Neural progenitor cell (in vitro differentiated cells): ENCODE measurements around the gene TRMT61A. TPM values are rescaled to one million over a fixed set of nuclear protein-coding genes. Genes with fewer than 3 reads are reported as not detected.

Source experiments
- DNase-seq: peaks from one replicate; pipeline ENCODE4 v3.0.0-alpha.2; 2016; ENCODE audit warnings: low spot score
- H2AFZ ChIP-seq: fragments of 200-600 bp; sonication (generic); replicated peaks from 2 replicates; pipeline ENCODE4 v1.6.1; 2016; ENCODE audit warnings: antibody characterized with exemption
- H3F3A ChIP-seq: fragments of 200-600 bp; sonication (generic); 2 replicates; pipeline ENCODE4 v1.6.1; 2016; ENCODE audit warnings: antibody characterized with exemption, low read depth
- H3K27ac ChIP-seq: fragments of 200-600 bp; sonication (generic); 2 replicates; pipeline ENCODE4 v1.5.1; 2016; ENCODE audit warnings: mild to moderate bottlenecking
- H3K27me3 ChIP-seq: fragments of 200-600 bp; sonication (generic); 2 replicates; pipeline ENCODE4 v1.6.1; 2016; ENCODE audit warnings: mild to moderate bottlenecking, moderate library complexity
- H3K36me3 ChIP-seq: fragments of 200-600 bp; sonication (generic); 2 replicates; pipeline ENCODE4 v1.5.1; 2016
- H3K4me1 ChIP-seq: fragments of 200-600 bp; sonication (generic); 2 replicates; pipeline ENCODE4 v1.6.1; 2016; ENCODE audit warnings: mixed run types
- H3K4me2 ChIP-seq: fragments of 200-600 bp; sonication (generic); 2 replicates; pipeline ENCODE4 v1.6.1; 2016
- H3K4me3 ChIP-seq: fragments of 200-600 bp; sonication (generic); 2 replicates; pipeline ENCODE4 v1.5.1; 2016
- H3K79me2 ChIP-seq: fragments of 200-600 bp; sonication (generic); 2 replicates; pipeline ENCODE4 v1.6.1; 2016; ENCODE audit warnings: low read depth
- H3K9ac ChIP-seq: fragments of 200-600 bp; sonication (generic); 2 replicates; pipeline ENCODE4 v1.6.1; 2016
- H3K9me3 ChIP-seq: fragments of 200-600 bp; sonication (generic); 2 replicates; pipeline ENCODE4 v1.5.1; 2016; ENCODE audit warnings: low read depth
- H4K20me1 ChIP-seq: fragments of 200-600 bp; sonication (generic); 2 replicates; pipeline ENCODE4 v1.6.1; 2016; ENCODE audit warnings: low read depth
- H3K27ac Mint-ChIP-seq: 3 replicates; pipeline ENCODE4 v1.8.0; 2021; ENCODE audit warnings: mixed read lengths
- H3K27me3 Mint-ChIP-seq: 2 replicates; pipeline ENCODE4 v1.8.0; 2022; ENCODE audit warnings: low read depth, mild to moderate bottlenecking, inconsistent platforms, moderate library complexity, mixed read lengths; ENCODE audit not compliant: insufficient read depth
- H3K36me3 Mint-ChIP-seq: 3 replicates; pipeline ENCODE4 v1.8.0; 2021; ENCODE audit warnings: mixed read lengths
- H3K4me1 Mint-ChIP-seq: 3 replicates; pipeline ENCODE4 v1.8.0; 2021; ENCODE audit warnings: mixed read lengths
- H3K4me3 Mint-ChIP-seq: 3 replicates; pipeline ENCODE4 v1.8.0; 2021; ENCODE audit warnings: mild to moderate bottlenecking, moderate library complexity, mixed read lengths
- H3K9me3 Mint-ChIP-seq: 3 replicates; pipeline ENCODE4 v1.8.0; 2020; ENCODE audit warnings: mixed read lengths
- CTCF ChIP-seq: fragments of 200-600 bp; sonication (generic); IDR thresholded peaks from 2 replicates; pipeline ENCODE4 v1.5.1; 2017; ENCODE audit warnings: antibody characterized with exemption, mild to moderate bottlenecking
- EZH2 ChIP-seq: fragments of 200-600 bp; sonication (generic); IDR thresholded peaks from 2 replicates; pipeline ENCODE4 v1.6.1; 2017; ENCODE audit warnings: antibody characterized with exemption, mild to moderate bottlenecking, moderate library complexity
- EZH2phosphoT487 ChIP-seq: fragments of 200-600 bp; sonication (generic); IDR thresholded peaks from 2 replicates; pipeline ENCODE4 v1.6.1; 2017; ENCODE audit warnings: antibody characterized with exemption
- total RNA-seq: library from RNA; depleted of rRNA; stranded (reverse); fragments of >200 nt; gene quantifications from 2 replicates; pipeline ENCODE4 v1.2.3, GENCODE V29; 2015; ENCODE audit warnings: low replicate concordance

The TRMT61A gene
- total RNA-seq, 1 donor from 2014 or later: 1.2 TPM

GRCh38 chr14:103538291-103539055, 9.5 kb downstream of the TRMT61A start:
- Histone ChIP-seq H2AFZ (no peak overlapping the region), H3K4me1 (peaks cover 31% of the 10 kb centered on the region), H3K9me3 (no peaks in the 10 kb centered on the region), H3F3A (peaks cover 7% of the 10 kb centered on the region), H3K27me3 (no peaks in the 10 kb centered on the region), H4K20me1 (no peaks in the 10 kb centered on the region), H3K4me2 (no peak overlapping the region), H3K4me3 (no peak overlapping the region), H3K9ac (no peak overlapping the region), H3K27ac (no peak overlapping the region), H3K79me2 (no peaks in the 10 kb centered on the region), H3K36me3 (no peaks in the 10 kb centered on the region)
- Mint-ChIP-seq H3K9me3 (no peaks in the 10 kb centered on the region), H3K4me3 (no peak overlapping the region), H3K27ac (peak overlapping the region; percentile 63), H3K36me3 (peaks cover 2% of the 10 kb centered on the region), H3K27me3 (peaks cover 4% of the 10 kb centered on the region), H3K4me1 (peaks cover 25% of the 10 kb centered on the region)
- no peak for TF ChIP-seq EZH2
- no peak for TF ChIP-seq CTCF
- no peak for DNase-seq

GRCh38 chr14:103539056-103539825, 10.2 kb downstream of the TRMT61A start:
- H3K36me3 Mint-ChIP-seq: peaks cover 2% of the 10 kb centered on the region
- no peaks in the 10 kb centered on the region for H4K20me1 ChIP-seq
- H3K27ac Mint-ChIP-seq: peak overlapping the region; percentile 63
- no peak overlapping the region for H3K4me3 ChIP-seq
- no peaks in the 10 kb centered on the region for H3K79me2 ChIP-seq
- H3K9me3 Mint-ChIP-seq: no peaks in the 10 kb centered on the region
- peaks cover 25% of the 10 kb centered on the region for H3K4me1 Mint-ChIP-seq
- H3K4me3 Mint-ChIP-seq: no peak overlapping the region
- no peak overlapping the region for H3K27ac ChIP-seq
- H3F3A ChIP-seq: peaks cover 7% of the 10 kb centered on the region
- DNase-seq: no peak
- no peaks in the 10 kb centered on the region for H3K36me3 ChIP-seq
- TF ChIP-seq EZH2 (no peak), CTCF (no peak), EZH2phosphoT487 (no peak)
- H2AFZ ChIP-seq: no peak overlapping the region
- peaks cover 39% of the 10 kb centered on the region for H3K4me1 ChIP-seq
- no peaks in the 10 kb centered on the region for H3K9me3 ChIP-seq
- no peak overlapping the region for H3K9ac ChIP-seq
- H3K27me3 Mint-ChIP-seq: peaks cover 4% of the 10 kb centered on the region
- no peak overlapping the region for H3K4me2 ChIP-seq
- H3K27me3 ChIP-seq: no peaks in the 10 kb centered on the region

GRCh38 chr14:103540821-103541708, 12.1 kb downstream of the TRMT61A start:
- TF ChIP-seq EZH2phosphoT487: no peak
- TF ChIP-seq EZH2: no peak
- no peak for TF ChIP-seq CTCF
- Histone ChIP-seq H3K4me2 (peak overlapping the region; percentile 92), H3F3A (peaks cover 7% of the 10 kb centered on the region), H3K27ac (no peak overlapping the region), H3K9me3 (no peaks in the 10 kb centered on the region), H4K20me1 (no peaks in the 10 kb centered on the region), H3K4me3 (no peak overlapping the region), H3K36me3 (no peaks in the 10 kb centered on the region), H3K9ac (no peak overlapping the region), H3K4me1 (peaks cover 45% of the 10 kb centered on the region), H3K27me3 (no peaks in the 10 kb centered on the region), H2AFZ (no peak overlapping the region), H3K79me2 (no peaks in the 10 kb centered on the region)
- no peaks in the 10 kb centered on the region for H3K9me3 Mint-ChIP-seq
- H3K4me1 Mint-ChIP-seq: peaks cover 36% of the 10 kb centered on the region
- peak overlapping the region; percentile 88 for H3K27ac Mint-ChIP-seq
- DNase-seq: no peak
- no peak overlapping the region for H3K4me3 Mint-ChIP-seq
- peaks cover 8% of the 10 kb centered on the region for H3K27me3 Mint-ChIP-seq
- peaks cover 2% of the 10 kb centered on the region for H3K36me3 Mint-ChIP-seq
